HS-27A (cell line): ENCODE measurements around the gene ADAMTS9.

Source experiments
- DNase-seq: peaks from one replicate; pipeline ENCODE4 v3.0.0-alpha.2; 2012; ENCODE audit warnings: low read depth, missing footprints

The ADAMTS9 gene

GRCh38 chr3:64539451-64540196 is 148.2 kb downstream of the ADAMTS9 start:
- DNase-seq, result no peak

- no peak for DNase-seq
These were observed 151.6 kb downstream of the ADAMTS9 start for GRCh38 chr3:64536166-64536565.

GRCh38 chr3:64533617-64534317 is 154.0 kb downstream of the ADAMTS9 start:
- DNase-seq, result peak; percentile 34

- peak; percentile 40 for DNase-seq
These were observed 157.3 kb downstream of the ADAMTS9 start for GRCh38 chr3:64530434-64531049.

GRCh38 chr3:64523324-64523723 is 164.5 kb downstream of the ADAMTS9 start:
- no peak for DNase-seq

GRCh38 chr3:64520334-64520733 is 167.5 kb downstream of the ADAMTS9 start:
- DNase-seq, result no peak

GRCh38 chr3:64518950-64519349 is 168.8 kb downstream of the ADAMTS9 start:
- no peak for DNase-seq

GRCh38 chr3:64518496-64518895 is 169.3 kb downstream of the ADAMTS9 start:
- no peak for DNase-seq

GRCh38 chr3:64514889-64515288 is 172.9 kb downstream of the ADAMTS9 start:
- DNase-seq, result no peak

- DNase-seq, result no peak
These were observed 178.6 kb downstream of the ADAMTS9 start for GRCh38 chr3:64509206-64509605.

- DNase-seq, result no peak
These were observed 179.7 kb downstream of the ADAMTS9 start for GRCh38 chr3:64508140-64508539.

- DNase-seq, result no peak
These were observed 181.5 kb downstream of the ADAMTS9 start for GRCh38 chr3:64506255-64506654.

- no peak for DNase-seq
These were observed 182.4 kb downstream of the ADAMTS9 start for GRCh38 chr3:64505419-64505818.

GRCh38 chr3:64502284-64502683 is 185.5 kb downstream of the ADAMTS9 start:
- no peak for DNase-seq

GRCh38 chr3:64501298-64501906 is 186.4 kb downstream of the ADAMTS9 start:
- no peak for DNase-seq

GRCh38 chr3:64496786-64497490 is 190.9 kb downstream of the ADAMTS9 start:
- DNase-seq, result no peak

GRCh38 chr3:64495781-64496334 is 191.9 kb downstream of the ADAMTS9 start:
- DNase-seq, result no peak

- DNase-seq, result no peak
These were observed 192.5 kb downstream of the ADAMTS9 start for GRCh38 chr3:64495121-64495780.

- no peak for DNase-seq
These were observed 193.3 kb downstream of the ADAMTS9 start for GRCh38 chr3:64494526-64494925.

- DNase-seq, result no peak
These were observed 194.7 kb downstream of the ADAMTS9 start for GRCh38 chr3:64493149-64493548.

GRCh38 chr3:64491843-64492242 is 196.0 kb downstream of the ADAMTS9 start:
- DNase-seq, result no peak
